HFF-Myc (cell line): ENCODE results near the gene ZNF574.

ENCODE experiments used
- DNase-seq: peaks from one replicate; pipeline ENCODE4 v3.0.0-alpha.2; 2011; ENCODE audit warnings: low read depth; ENCODE audit errors: extremely low read depth
- H3K4me3 ChIP-seq: replicated peaks from 2 replicates; pipeline ENCODE4 v1.5.1; 2011; ENCODE audit warnings: low read depth, mild to moderate bottlenecking, control low read depth, low read length
- CTCF ChIP-seq: IDR thresholded peaks from 2 replicates; pipeline ENCODE4 v1.5.1; 2012; ENCODE audit warnings: mild to moderate bottlenecking, low read depth, low read length, control low read depth; ENCODE audit errors: missing control alignments

ZNF574 gene

GRCh38 chr19:42093926-42094325 is 18.0 kb downstream of the ZNF574 start:
- no peak for TF ChIP-seq CTCF
- DNase-seq: no peak
- H3K4me3 ChIP-seq: no peak overlapping the region

DNA sequence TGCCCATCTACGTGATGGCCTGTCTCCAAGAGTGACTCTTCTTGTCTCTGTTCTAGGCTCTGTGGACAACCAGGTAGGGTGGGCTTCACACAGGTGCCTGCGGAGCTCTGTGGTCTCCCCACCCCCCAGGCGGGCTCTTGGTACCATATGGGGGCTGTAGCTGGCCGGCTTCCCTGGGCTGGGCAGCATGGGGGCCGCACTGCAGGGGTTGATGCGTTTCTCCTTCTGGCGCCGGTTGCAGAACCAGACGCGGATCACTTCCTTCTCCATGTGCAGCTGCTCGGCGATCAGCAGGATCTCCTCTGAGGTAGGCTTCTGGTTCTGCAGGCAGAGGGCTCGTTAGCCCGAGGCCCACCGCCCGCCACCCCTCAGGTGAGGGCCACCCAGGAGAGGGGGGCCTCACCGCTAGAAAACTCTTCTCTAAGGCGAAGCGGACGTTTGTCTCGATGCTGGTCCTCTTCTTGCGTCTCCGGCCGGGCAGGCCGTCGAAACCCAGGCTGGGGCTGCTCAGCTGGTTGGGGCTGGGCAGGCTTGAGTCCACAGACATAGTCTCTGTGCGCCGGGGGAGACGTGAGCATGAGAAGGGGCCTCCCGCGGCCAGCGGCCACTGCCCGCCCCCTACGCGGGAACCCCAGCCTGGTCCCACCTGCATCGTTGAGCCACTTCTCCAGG is 19.3 kb downstream of the ZNF574 start:
- DNase-seq: no peak
- TF ChIP-seq CTCF: no peak
- no peak overlapping the region for H3K4me3 ChIP-seq

DNA sequence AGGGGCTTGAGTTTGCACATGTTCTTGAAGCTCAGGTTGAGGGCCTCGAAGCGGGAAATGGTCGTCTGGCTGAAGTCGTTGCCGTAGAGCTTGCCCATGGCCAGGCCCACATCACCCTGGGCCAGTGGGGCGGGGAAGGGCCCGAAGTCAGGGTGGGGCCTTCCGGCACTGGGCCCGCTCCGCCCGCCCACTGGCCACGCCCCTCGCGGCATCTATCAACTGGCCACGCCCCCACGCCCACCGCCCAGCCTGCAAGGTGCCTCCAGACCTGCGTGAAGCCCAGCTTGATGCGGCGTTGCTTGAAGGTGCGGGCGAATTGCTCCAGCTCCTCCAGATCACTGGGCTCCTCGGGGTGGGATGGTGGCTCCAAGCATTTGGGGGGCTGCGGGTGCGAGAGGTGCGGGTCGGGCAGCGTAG is 19.9 kb downstream of the ZNF574 start:
- no peak overlapping the region for H3K4me3 ChIP-seq
- no peak for TF ChIP-seq CTCF
- no peak for DNase-seq

- TF ChIP-seq CTCF: no peak
- DNase-seq: no peak
- H3K4me3 ChIP-seq: no peak overlapping the region
Measured at GRCh38 chr19:42096255-42096837, 20.4 kb downstream of the ZNF574 start.

GRCh38 chr19:42097461-42097860 is 21.5 kb downstream of the ZNF574 start:
- no peak for TF ChIP-seq CTCF
- no peak overlapping the region for H3K4me3 ChIP-seq
- no peak for DNase-seq

DNA sequence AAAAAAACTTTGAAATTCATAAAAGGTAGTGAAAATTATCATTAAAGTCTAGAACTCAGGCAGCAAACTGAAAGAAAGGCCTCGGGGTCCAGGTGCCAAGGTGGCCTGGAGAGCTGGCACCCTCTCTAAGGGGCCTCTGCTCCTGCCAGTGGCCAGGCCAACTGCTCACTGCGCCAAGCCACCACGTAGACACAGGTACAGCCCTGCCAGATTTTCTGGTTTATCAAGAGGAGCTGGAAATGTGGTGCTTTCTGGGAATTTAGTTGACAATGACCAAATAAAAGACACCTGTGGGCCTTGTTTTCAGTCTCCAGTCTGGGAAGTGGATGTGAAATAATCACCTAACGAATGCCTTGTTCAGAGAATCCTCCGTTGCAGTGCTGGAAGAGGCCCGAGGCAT is 22.8 kb downstream of the ZNF574 start:
- no peak overlapping the region for H3K4me3 ChIP-seq
- no peak for TF ChIP-seq CTCF
- no peak for DNase-seq
